GM19023 (cell line): ENCODE measurements around the gene CIDEB.
A peak's percentile ranks its signal among the peaks of the same experiment; 100 is the strongest.

Source experiments
- ATAC-seq: cut with Tn5 transposase; IDR thresholded peaks from one replicate; pipeline ENCODE4 v1.9.1; 2021; ENCODE audit warnings: mild to moderate bottlenecking, moderate library complexity; ENCODE audit not compliant: unreplicated experiment

CIDEB gene

DNA sequence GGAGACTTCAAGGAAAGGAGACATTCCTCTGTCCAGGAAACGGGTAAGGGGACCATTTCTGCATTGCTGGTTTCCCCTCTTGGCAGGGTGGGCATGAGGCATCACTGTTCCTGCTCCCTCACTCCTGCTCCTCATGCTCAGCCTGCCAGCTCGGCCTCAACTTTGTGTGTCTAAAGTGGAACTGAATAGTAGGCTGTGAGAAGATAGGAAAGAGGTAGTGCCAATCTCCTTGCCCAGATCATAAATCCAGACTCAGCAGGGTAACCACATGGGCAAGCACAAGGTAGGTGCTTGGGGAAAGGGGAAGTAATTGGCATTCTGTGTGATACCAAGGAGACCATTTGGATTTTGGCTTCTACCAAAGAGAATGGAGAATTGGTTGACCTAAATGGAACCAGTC is 6.1 kb upstream of the CIDEB start:
- no peak for ATAC-seq

DNA sequence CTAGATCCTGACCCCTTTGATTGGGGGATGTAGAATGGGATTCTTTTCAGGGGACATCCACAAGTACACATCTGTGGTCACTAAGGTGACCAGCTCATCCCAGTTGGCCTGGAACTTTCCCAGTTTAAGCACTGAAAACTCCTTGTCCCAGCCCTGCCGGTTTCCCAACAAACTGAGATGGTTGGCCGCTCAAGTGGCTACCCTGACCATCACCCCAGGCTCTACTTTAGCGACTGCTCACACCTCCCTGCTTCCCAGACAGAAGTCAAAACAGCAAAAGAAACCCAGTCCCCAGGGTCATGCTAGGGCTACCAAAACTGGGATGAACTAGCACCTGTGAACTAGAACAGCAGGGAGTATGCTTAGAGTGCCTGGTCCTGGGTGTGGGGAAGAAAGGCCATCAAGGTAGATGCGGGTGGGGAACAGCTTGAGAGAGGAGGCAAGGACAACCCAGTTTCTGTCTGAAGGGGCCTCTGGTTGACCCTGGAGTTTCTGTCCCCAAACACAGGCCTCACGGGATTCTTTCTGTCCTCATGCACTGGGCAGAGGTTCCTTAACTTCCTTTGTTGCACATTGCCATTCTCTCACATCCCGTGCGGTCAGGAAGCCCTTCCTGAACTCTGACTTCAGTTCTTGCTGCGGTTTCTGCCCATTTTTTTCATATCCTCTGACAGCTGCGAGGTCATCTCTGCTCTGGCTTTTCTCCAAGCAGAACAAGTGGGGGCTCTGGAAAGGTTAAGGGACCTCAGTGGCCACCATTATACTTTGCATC is 5.1 kb upstream of the CIDEB start:
- no peak for ATAC-seq

- no peak for ATAC-seq
These were observed 4.2 kb upstream of the CIDEB start for GRCh38 chr14:24311837-24312615.

GRCh38 chr14:24310646-24311604 is 3.1 kb upstream of the CIDEB start, which contains the start of gene LTB4R:
LTB4R (plus strand) TSS chr14:24311502; CDS start chr14:24315652, 4,150 bp downstream.
- peak; percentile 69 for ATAC-seq

DNA sequence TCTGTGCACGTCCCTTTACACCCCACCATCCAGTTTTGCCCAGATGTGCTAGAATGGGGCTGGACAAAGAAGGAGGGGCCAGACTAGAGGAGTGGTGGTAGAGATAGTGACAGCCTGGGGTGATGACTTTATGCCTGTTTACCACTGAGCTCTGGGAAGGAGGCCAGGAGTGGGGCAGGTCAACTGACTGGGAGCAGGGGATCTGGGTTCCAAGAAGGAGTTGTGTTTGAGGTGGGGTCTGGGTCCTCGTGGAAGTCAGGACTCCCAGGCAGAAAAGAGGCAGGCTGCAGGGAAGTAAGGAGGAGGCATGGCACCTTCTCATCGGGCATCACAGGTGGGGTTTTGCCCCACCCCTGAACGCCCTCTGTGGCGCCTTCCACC is 2.5 kb upstream of the CIDEB start:
- ATAC-seq = no peak

- ATAC-seq = no peak
These were observed 1.9 kb upstream of the CIDEB start, which contains the start of gene LTB4R2 for GRCh38 chr14:24309538-24310264. LTB4R2 (plus strand) TSS chr14:24310140; CDS start chr14:24310665, 525 bp downstream.

DNA sequence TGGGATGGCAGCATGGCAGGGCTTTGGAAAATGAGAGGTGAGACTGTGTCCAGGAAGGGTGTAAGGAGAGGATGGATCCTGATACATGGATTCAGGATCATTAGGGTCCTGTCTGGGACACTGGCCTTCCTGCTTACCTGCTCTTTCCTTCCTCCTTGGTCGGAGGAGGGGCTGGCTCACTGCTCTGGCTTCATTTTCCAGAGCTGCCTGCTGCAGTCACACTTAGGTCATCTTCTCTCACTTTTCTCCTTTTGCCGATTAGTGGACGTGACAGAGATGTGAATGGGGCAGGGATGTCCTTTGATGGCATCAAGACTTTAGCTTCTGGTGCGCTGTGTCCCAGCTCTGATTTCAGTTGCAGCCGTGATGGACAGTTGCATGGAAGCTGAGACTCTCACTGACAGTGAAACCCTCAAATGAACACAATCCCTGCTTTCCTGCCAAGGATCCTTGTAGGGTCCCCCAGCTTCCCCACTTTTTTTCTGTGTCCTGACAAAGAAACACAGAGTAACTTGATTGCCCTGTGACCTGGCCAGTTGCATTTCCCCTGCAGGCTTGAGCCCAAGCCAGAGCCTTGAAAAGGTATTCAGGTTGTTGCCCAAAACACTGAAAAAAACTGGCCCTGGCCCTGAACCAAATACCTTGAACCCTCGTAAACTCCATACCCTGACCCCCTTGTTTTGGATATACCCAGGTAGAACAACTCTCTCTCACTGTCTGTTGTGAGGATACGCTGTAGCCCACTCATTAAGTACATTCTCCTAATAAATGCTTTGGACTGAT is 756 bp upstream of the CIDEB start:
- ATAC-seq = no peak

DNA sequence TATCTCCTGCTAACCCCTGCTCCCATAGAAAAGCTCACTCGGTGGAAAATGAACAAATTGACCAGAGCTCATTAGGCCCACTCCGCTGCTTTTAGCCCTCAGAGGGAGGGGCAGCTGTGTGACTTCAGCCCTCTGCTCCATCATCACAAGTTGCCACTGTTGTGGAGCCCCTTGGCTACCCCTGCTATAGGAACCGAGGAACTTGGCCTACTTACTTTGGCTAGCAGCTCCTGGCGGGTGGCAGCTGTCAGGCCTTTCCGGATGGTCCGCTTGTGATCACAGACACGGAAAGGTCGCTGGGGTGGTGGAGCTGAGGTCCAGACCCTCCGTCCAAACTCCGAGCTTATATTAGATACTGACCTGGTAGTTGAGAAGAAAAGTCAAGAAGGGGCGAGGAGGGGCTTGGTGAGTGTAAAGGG is 612 bp downstream of the CIDEB start:
- no peak for ATAC-seq

DNA sequence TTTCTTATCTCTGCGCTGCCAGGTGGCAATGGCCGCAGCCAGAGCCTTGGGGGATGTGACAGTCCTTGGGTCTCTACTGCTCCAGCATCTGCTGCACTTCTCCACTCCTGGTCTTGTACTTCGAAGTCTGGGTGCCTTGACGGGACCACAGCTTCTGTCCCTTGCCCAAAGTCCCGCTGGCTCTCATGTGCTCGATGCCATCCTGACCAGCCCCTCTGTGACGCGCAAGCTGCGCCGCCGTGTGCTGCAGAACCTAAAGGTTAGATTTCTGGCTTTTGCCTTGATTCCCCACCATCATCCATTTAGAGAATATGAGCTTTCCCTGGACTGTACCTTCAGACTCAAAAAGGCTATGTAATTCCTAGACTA is 3.8 kb downstream of the CIDEB start:
- no peak for ATAC-seq

GRCh38 chr14:24300326-24300980 is 7.3 kb downstream of the CIDEB start:
- no peak for ATAC-seq

DNA sequence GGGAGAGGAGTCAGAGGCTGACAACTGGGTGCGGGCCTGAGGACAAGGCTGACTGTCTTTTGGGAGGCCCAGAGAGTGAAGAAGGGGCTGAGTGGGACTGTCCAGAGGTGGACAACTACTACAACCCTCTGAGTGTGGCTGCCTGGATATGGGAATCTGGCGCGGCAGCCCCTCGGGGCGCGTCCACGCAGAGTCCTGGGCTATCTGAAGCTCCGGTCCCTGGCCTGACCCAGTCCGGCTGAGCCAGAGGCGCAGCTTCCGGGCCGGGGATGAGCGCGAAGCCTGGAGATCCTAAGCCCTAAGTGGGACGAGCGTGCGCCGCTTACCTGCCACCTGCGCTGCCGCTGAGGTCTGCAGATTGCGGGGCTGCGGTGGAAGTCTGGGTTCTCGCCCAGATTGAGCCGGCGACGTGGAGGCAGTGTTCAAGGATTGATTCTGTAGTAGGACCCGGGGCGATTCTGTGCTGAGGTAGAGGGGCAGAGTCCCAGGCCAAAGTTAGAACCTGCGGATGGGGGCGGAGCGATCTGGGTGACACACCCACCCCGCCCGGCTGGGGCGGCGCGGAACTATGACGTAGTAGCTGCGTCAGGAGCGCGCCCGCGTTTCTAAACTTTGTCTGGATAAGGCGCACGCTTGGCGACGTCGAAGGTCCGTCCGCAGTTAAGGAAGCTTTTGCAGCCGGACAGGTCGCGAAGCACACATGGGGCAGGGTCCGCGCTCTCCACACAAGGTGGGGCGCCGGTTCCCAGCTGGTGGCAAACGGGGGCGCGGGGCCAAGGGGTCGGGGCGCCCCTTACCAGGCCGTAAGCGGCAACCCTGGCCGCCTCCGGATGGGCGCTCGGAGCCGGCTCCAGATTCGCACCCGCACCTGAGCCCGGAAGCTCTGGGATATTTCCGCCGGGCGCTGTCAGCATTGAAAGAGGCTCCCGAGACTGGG is 8.3 kb downstream of the CIDEB start, which contains the start of the genes DHRS1 and NOP9:
Gene DHRS1, minus strand, starts transcription at position 526 of the 937 bp plus-strand sequence. CDS start 674 bp downstream, outside the sequence.
Gene NOP9, plus strand, starts transcription at position 596 of the 937 bp plus-strand sequence. Its CDS starts 105 bp downstream, at position 701.
- ATAC-seq = peak; percentile 71

GRCh38 chr14:24298892-24299254 is 8.9 kb downstream of the CIDEB start:
- ATAC-seq = no peak

DNA sequence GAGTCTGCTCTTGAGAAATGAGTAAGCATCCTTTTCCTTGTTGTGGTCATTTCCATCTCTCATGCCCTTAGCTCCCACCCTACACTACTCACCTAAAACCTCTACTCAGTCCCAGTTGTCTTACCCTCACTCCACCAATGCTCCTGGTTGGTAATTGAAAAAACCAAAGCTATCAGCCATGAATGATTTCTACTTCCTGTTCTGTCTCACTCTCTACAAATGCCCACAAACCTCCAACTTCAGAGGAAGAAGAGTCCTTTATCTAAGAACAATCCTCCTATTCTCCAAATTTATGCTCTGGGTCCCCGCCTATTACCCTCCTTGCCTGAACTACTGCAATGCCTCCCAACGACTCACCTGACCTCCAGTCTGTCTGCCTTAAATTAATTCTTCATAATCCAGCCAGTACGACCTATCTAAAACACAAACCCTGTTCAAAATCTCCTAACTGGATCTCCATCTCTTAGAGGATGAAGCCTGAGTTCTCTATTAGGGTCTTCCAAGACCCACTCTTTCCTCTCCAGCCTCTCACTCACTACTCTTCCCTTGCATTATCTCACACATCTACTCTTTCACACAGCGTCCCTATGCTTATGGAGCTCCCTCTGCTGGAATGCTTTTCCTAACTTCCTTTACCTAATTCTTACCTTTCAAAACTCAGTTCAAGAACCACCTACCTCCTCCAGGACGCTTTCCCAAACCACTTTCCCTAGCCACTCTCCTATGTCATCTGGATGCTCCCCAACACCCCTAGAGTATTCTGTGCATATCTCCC is 10.4 kb downstream of the CIDEB start:
- peak; percentile 11 for ATAC-seq

- peak; percentile 44 for ATAC-seq
These were observed 11.2 kb downstream of the CIDEB start for GRCh38 chr14:24296341-24297157.

DNA sequence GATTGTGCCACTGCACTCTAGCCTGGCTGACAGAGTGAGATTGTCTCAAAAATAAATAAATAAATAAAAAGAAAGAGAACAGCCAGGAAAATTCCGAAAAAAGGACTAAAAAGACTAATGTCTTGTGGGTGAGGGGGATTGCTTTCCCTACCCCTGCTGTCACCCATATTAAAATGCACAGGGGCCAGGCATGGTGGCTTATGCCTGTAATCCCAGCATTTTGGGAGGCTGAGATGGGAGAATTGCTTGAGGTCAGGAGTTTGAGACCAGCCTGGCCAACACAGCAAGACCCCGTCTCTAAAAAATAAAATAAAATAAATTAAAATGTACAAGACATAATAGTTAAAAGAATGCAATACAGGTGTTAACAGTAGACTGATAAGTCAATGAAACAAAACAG is 14.3 kb downstream of the CIDEB start:
- ATAC-seq = no peak
